ENCODE data around the gene IRF2BPL. TPM values are rescaled to one million over a fixed set of nuclear protein-coding genes. Genes with fewer than 3 reads are reported as not detected.

Gene IRF2BPL
- total and polyA plus RNA-seq, 2 of the 4 experiments (the other 2 are of a cell fraction) = 6.3 to 14.5 TPM

GRCh38 chr14:76977793-76978720 is 50.5 kb downstream of the IRF2BPL start:
- ATAC-seq (ENCODE audit: low read depth) (peak; percentile 78), DNase-seq (peak; percentile 91)
- 0 out of 2 replicates have a peak, but pooled peaks cover 6% of the 10 kb centered on the region for H3K9me1 ChIP-seq (ENCODE audit: insufficient read depth, low read length)
- no TSS peak for BruUV-seq (replicated peaks)
- H2BK5ac ChIP-seq (ENCODE audit: low read depth, low read length, poor library complexity, severe bottlenecking) = no peak overlapping the region
- H2BK120ac ChIP-seq (ENCODE audit: low read depth, low read length) = no peak overlapping the region; the same call in 1 of the 2 replicates
- peak overlapping the region in 1 of 2 experiments; percentile 63; a peak in 3 of 4 replicates for H4K8ac ChIP-seq (ENCODE audit: low read depth in 2 of 2, low read length in 2 of 2)
- H3K9me3 ChIP-seq (ENCODE audit: control insufficient read depth, insufficient read depth, low read length) = peaks cover 4% of the 10 kb centered on the region
- H4K5ac ChIP-seq (ENCODE audit: low read depth, low read length) = no peak overlapping the region
- no peaks in the 10 kb centered on the region for H3K36me3 ChIP-seq (ENCODE audit: control insufficient read depth, insufficient read depth, low read length)
- H4K91ac ChIP-seq (ENCODE audit: insufficient read depth, low read depth, low read length) = no peak overlapping the region
- peak overlapping the region; percentile 67; the same call in 1 of the 2 replicates for H2AK5ac ChIP-seq (ENCODE audit: low read depth, low read length)
- peak overlapping the region; percentile 91 for H2AFZ ChIP-seq (replicated peaks; ENCODE audit: low read length, poor library complexity)
- peak overlapping the region; percentile 63; the same call in 1 of the 2 replicates for H3K23ac ChIP-seq (ENCODE audit: low read depth, low read length)
- H3K9ac ChIP-seq (ENCODE audit: low read depth, low read length) = no peak overlapping the region
- H3K79me1 ChIP-seq (ENCODE audit: low read depth in 1 of 2, low read length in 2 of 2) = no peaks in the 10 kb centered on the region
- H4K20me1 ChIP-seq (ENCODE audit: insufficient read depth, low read length) = no peaks in the 10 kb centered on the region
- POLR2A ChIA-PET (ENCODE audit: unreplicated experiment) = interaction anchor here (0.5 to 0.6 kb wide), 2 partner anchors 8 to 9 kb away, joined by 4 to 5 read pairs; no protein-coding TSS in a partner anchor
- WGBS, 2 experiments (ENCODE audit: extremely low coverage in 2 of 2, insufficient read length in 1 of 2) = no CpG with 5 or more reads among the region's 15 CpGs
- CTCF ChIA-PET = no interaction called here
- H2BK20ac ChIP-seq (ENCODE audit: low read depth, low read length) = no peak overlapping the region
- H3K27ac ChIP-seq (ENCODE audit: insufficient read depth, low read length) = no peak overlapping the region
- no peak overlapping the region for H3K4me3 ChIP-seq (ENCODE audit: insufficient read depth, low read depth, low read length)
- H3K27me3 ChIP-seq (ENCODE audit: control insufficient read depth, insufficient read depth, low read length) = no peaks in the 10 kb centered on the region
- H3K18ac ChIP-seq (ENCODE audit: low read depth, low read length) = no peak overlapping the region
- H3K56ac ChIP-seq (ENCODE audit: extremely low read depth, insufficient read depth, low read length) = no peak overlapping the region
- dilution Hi-C loops (cut with HindIII; ENCODE audit: low sequenced_read_pairs, unreplicated experiment) (no loop called here), intact Hi-C loops (cut with micrococcal nuclease) (no loop called here), in situ Hi-C loops (cut with MboI; ENCODE audit: low sequenced_read_pairs) (no loop called here)
- H2BK15ac ChIP-seq (ENCODE audit: low read depth, low read length) = no peak overlapping the region
- no peak overlapping the region for H3K4me2 ChIP-seq (ENCODE audit: low read depth, low read length)
- peak overlapping the region; percentile 30 for H3K4ac ChIP-seq (ENCODE audit: low read depth, low read length)
- H3K4me1 ChIP-seq (ENCODE audit: control insufficient read depth, insufficient read depth, low read length) = peaks cover 5% of the 10 kb centered on the region
- peak overlapping the region; percentile 66; the same call in 1 of the 2 replicates for H3K14ac ChIP-seq (replicated peaks; ENCODE audit: low read depth, low read length)
- peak overlapping the region; percentile 50 for H2AK9ac ChIP-seq (replicated peaks; ENCODE audit: low read depth, low read length, poor library complexity)
- no peak for TF ChIP-seq NFE2L2 (IDR thresholded peaks at IDR 0.05; ENCODE audit: low read depth, low read length)
- no peak for TF ChIP-seq FOS (IDR thresholded peaks at IDR 0.05; ENCODE audit: low read depth, low read length)
- no peak for TF ChIP-seq SMC3 (IDR thresholded peaks at IDR 0.05; ENCODE audit: low read depth, low read length)
- no peak for TF ChIP-seq ELK1 (IDR thresholded peaks at IDR 0.05; ENCODE audit: borderline replicate concordance, low read depth, low read length)
- no peak for TF ChIP-seq CTCF (conservative IDR thresholded peaks at IDR 0.05; ENCODE audit: low read depth, low read length)
- no peak for TF ChIP-seq CHD1 (IDR thresholded peaks at IDR 0.05; ENCODE audit: low read depth, low read length)
- TF ChIP-seq POLR2A (IDR thresholded peaks at IDR 0.05; ENCODE audit: low read depth, low read length) = no peak
- no peak; the same call in 1 of the 2 replicates for TF ChIP-seq USF2 (IDR thresholded peaks at IDR 0.05; ENCODE audit: low read depth, low read length)
- TF ChIP-seq MXI1 (IDR thresholded peaks at IDR 0.05; ENCODE audit: borderline replicate concordance, low read depth, low read length) = 0 out of 2 replicates have a peak, but pooled peaks have one; percentile 34
- TF ChIP-seq CEBPB (IDR thresholded peaks at IDR 0.05; ENCODE audit: low read depth, low read length) = peak; percentile 55; the same call in 1 of the 2 replicates
- TF ChIP-seq RCOR1 (IDR thresholded peaks at IDR 0.05; ENCODE audit: insufficient replicate concordance, low read length) = no peak
- TF ChIP-seq RFX5 (IDR thresholded peaks at IDR 0.05; ENCODE audit: low read depth, low read length) = peak; percentile 36; the same call in 1 of the 2 replicates
- TF ChIP-seq RAD21 (IDR thresholded peaks at IDR 0.05; ENCODE audit: low read length) = no peak

Measured in IMR-90 (cell line).